ENCODE measurements around the gene SP140L.

- TF ChIP-seq CTCF (IDR thresholded peaks at IDR 0.05) (no peak), POLR2A (IDR thresholded peaks at IDR 0.05) (no peak)
Measured at GRCh38 chr2:230318190-230319121, 8.5 kb upstream of the SP140L start.

All from thyroid gland (tissue), 4 donors.